Mononuclear cell (primary cell): ENCODE data around the gene DCAF6. TPM values are rescaled to one million over a fixed set of nuclear protein-coding genes. Genes with fewer than 3 reads are reported as not detected.

Experiments
- H3K27me3 ChIP-seq: 2 replicates; pipeline ENCODE4 v1.6.0; 2011; ENCODE audit warnings: low read length, control low read depth; ENCODE audit not compliant: insufficient read depth
- H3K4me1 ChIP-seq: 2 replicates; pipeline ENCODE4 v1.5.1; 2011; ENCODE audit warnings: mild to moderate bottlenecking, low read length, control low read depth; ENCODE audit not compliant: insufficient read depth
- H3K4me3 ChIP-seq: 2 replicates; pipeline ENCODE4 v1.5.1; 2011; ENCODE audit warnings: mild to moderate bottlenecking, low read length, moderate library complexity
- H3K9me3 ChIP-seq: 2 replicates; pipeline ENCODE4 v1.5.1; 2011; ENCODE audit warnings: low read depth, mild to moderate bottlenecking, control low read depth, low read length
- total RNA-seq: library from RNA; depleted of rRNA; stranded (reverse); fragments of >200 nt; gene quantifications from one replicate; pipeline ENCODE4 v1.2.3, GENCODE V29; 2012

The DCAF6 gene
- total RNA-seq, 1 donor, result 15.1 TPM

DNA sequence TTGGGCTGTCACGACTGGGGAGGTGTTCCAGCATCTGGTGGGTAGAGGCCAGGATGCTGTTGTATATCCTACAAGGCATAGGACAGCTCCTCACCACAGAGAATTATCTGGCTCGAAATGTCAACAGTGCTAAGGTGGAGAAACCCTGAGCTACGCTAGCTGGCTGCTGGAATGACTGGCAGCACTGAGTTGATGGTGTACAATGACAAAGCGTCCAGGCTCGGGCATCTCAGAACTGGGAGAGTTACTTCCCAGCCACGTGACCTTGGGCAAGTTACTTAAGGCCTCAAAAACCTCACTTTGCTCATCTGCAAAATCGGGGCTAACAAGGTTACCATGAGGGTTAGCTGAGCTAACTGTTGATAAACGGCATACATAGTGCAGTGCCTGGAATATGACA, 164.9 kb downstream of the DCAF6 start:
- no peak overlapping the region for H3K4me3 ChIP-seq
- no peaks in the 10 kb centered on the region for H3K27me3 ChIP-seq
- H3K9me3 ChIP-seq, result no peaks in the 10 kb centered on the region

DNA sequence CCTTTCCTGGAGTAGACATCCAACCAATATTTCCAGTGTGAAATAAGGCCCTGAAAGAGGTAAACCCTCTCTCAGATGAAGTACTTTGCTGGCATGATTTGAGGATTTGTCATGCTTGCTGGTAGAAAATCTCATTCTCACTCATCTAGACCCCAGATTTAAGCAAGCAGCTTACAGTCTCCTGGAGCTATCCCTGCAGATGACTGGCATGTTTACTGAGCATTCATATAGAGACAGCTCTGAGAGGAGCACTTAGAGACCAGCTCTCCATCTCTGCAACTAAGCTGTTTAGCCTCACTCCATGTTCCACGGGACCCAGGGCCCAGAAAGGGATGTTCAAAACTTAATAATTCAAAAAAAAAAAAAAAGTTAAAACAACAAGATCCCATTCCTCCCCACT, 166.0 kb downstream of the DCAF6 start:
- Histone ChIP-seq H3K4me1 (no peaks in the 10 kb centered on the region), H3K27me3 (no peaks in the 10 kb centered on the region), H3K4me3 (no peak overlapping the region), H3K9me3 (no peaks in the 10 kb centered on the region)

More for the DNA sequence above, 164.9 kb downstream of the DCAF6 start:
- H3K4me1 ChIP-seq, result no peaks in the 10 kb centered on the region

DNA sequence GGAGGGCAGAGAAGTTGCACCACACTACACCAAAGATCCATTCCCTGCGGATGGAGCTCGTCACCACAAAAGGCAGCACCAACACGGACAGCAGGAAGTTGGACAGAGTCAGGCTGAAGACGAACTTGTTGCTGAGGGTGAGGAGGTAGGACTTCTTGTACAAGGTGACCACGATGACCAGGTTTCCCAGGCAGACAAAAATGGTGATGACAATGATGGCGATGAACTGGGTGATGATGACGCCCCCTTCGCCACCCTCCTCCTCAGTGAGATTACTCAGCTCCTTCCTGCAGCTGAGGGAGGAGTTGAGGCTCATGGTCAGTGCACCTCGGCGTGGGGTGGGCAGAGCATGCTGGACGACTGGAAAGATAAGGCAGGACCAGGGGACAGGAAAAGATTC, 168.1 kb downstream of the DCAF6 start:
- H3K27me3 ChIP-seq, result no peaks in the 10 kb centered on the region
- H3K9me3 ChIP-seq, result no peaks in the 10 kb centered on the region
- H3K4me1 ChIP-seq, result no peaks in the 10 kb centered on the region
- H3K4me3 ChIP-seq, result no peak overlapping the region

DNA sequence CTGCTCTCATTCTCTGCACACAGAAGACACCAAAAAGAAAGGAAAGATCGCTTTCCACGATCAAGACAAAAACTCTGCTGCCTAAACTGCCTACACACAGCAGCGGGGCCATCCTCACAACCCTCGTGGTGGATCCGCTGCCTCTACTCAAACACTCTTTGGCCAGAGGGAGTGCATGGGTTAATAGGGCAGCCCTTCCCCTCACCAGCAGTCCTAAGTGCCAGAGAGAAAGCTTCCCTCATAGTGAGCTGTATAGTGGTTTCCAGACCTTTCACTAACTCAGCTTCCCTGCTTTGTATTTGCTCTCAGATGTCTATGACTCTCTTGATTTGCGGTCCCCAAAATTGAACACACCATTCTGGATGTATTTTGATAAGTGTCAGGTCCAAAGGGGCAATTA, 169.4 kb downstream of the DCAF6 start:
- Histone ChIP-seq H3K27me3 (no peaks in the 10 kb centered on the region), H3K9me3 (no peaks in the 10 kb centered on the region), H3K4me1 (no peaks in the 10 kb centered on the region), H3K4me3 (no peak overlapping the region)

DNA sequence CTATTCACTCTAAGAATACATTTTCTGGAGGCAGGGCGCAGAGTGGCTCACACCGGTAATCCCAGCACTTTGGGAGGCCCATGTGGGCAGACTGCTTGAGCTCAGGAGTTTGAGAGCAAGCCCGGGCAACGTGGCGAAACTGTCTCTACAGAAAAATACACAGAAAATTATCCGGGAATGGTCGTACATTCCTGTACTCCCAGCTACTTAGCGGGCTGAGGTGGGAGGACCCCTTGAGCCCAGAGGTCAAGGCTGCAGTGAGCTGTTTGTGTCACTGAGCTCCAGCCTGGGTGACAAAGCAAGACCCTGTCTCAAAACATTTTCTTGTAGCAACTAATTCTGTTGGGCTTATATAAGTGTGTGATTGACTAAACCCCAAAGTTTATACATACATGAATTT, 169.8 kb downstream of the DCAF6 start:
- H3K4me1 ChIP-seq, result no peaks in the 10 kb centered on the region
- no peaks in the 10 kb centered on the region for H3K27me3 ChIP-seq
- no peaks in the 10 kb centered on the region for H3K9me3 ChIP-seq
- H3K4me3 ChIP-seq, result no peak overlapping the region

GRCh38 chr1:168110896-168111545, 174.5 kb downstream of the DCAF6 start:
- Histone ChIP-seq H3K9me3 (no peaks in the 10 kb centered on the region), H3K4me1 (no peaks in the 10 kb centered on the region), H3K4me3 (no peak overlapping the region), H3K27me3 (no peaks in the 10 kb centered on the region)

- H3K4me3 ChIP-seq, result no peak overlapping the region
- no peaks in the 10 kb centered on the region for H3K27me3 ChIP-seq
- H3K4me1 ChIP-seq, result no peaks in the 10 kb centered on the region
- H3K9me3 ChIP-seq, result no peaks in the 10 kb centered on the region
Observed at GRCh38 chr1:168112673-168113305, 176.3 kb downstream of the DCAF6 start.

DNA sequence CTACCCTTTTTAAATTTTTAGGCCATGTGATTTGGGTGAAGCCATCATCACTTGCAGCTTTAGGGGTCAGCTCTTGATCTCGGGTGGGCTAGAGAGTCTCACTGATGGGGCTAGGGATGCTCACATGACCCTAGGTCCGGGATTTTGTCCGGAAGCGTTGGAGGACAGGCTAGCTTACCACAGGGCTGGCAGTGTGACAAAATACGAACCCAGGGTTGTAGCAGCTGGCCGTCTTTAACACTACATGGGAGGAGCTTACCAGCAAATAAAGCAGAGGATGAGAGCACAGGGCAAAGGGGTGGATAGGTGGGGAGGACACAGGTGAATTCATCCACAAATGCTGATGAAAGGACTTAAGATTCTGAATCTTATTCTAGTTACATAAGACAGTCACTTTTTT, 178.4 kb downstream of the DCAF6 start:
- Histone ChIP-seq H3K4me3 (no peak overlapping the region), H3K4me1 (no peaks in the 10 kb centered on the region), H3K27me3 (no peaks in the 10 kb centered on the region), H3K9me3 (no peaks in the 10 kb centered on the region)

- Histone ChIP-seq H3K27me3 (no peaks in the 10 kb centered on the region), H3K4me1 (no peaks in the 10 kb centered on the region), H3K9me3 (no peaks in the 10 kb centered on the region), H3K4me3 (no peak overlapping the region)
Observed at GRCh38 chr1:168116327-168116799, 179.9 kb downstream of the DCAF6 start.

DNA sequence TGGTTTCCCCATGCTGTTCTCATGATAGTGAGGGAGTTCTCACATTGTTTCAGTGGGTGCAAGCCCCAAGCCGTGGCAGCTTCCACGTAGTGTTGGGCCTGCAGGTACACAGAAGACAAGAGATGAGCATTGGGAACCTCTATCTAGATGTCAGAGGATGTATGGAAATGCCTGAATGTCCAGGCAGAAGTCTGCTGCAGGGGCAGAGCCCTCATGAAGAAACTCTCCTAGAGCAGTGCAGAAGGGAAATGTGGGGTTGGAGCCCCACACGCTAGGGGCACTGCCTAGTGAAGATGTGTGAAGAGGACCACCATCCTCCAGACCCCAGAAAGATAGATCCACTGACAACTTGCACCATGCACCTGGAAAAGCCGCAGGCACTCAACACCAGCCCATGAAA, 183.3 kb downstream of the DCAF6 start:
- H3K4me3 ChIP-seq, result no peak overlapping the region
- no peaks in the 10 kb centered on the region for H3K27me3 ChIP-seq
- no peaks in the 10 kb centered on the region for H3K9me3 ChIP-seq
- no peaks in the 10 kb centered on the region for H3K4me1 ChIP-seq

- H3K27me3 ChIP-seq, result no peaks in the 10 kb centered on the region
- H3K4me3 ChIP-seq, result no peak overlapping the region
- H3K4me1 ChIP-seq, result no peaks in the 10 kb centered on the region
- H3K9me3 ChIP-seq, result no peaks in the 10 kb centered on the region
Observed at GRCh38 chr1:168121401-168122011, 185.0 kb downstream of the DCAF6 start.

- no peak overlapping the region for H3K4me3 ChIP-seq
- no peaks in the 10 kb centered on the region for H3K4me1 ChIP-seq
- no peaks in the 10 kb centered on the region for H3K27me3 ChIP-seq
- H3K9me3 ChIP-seq, result no peaks in the 10 kb centered on the region
Observed at GRCh38 chr1:168125051-168125450, 188.6 kb downstream of the DCAF6 start.

Other genes with a start within 250 kb of the DCAF6 start
- 13.9 TPM for gene MPZL1, start 214.7 kb upstream of the DCAF6 start, total RNA-seq
- gene ADCY10, start 22.5 kb upstream of the DCAF6 start, total RNA-seq, result not detected
- gene MPC2, start 389 bp downstream of the DCAF6 start, total RNA-seq, result 17.1 TPM
- gene GPR161, start 200.2 kb downstream of the DCAF6 start, total RNA-seq, result 0.10 TPM
- gene TIPRL, start 242.3 kb downstream of the DCAF6 start, total RNA-seq, result 16.8 TPM